B cell (primary cell): ENCODE data around the gene ZNF587B. TPM values are rescaled to one million over a fixed set of nuclear protein-coding genes. Genes with fewer than 3 reads are reported as not detected.
"Not testable (repeated sequence)": the region's sequence is repeated elsewhere in the genome, so short reads cannot be mapped to it uniquely, and the experiment has no call there.

Experiments used
- ATAC-seq: fragments of 200-7000 bp; cut with Tn5 transposase; one replicate; pipeline ENCODE4 v1.10.0; 2021; ENCODE audit warnings: low read depth, mild to moderate bottlenecking, moderate number of reproducible peaks, moderate library complexity
- CTCF ChIA-PET: fragments of 350-600 bp; sonication (Branson Sonifier 250); formaldehyde crosslinking; loops from one replicate; lab custom pipeline; 2021; ENCODE audit warnings: antibody characterized with exemption, inconsistent platforms; lab: Charles Lee
- POLR2A ChIA-PET: fragments of 350-600 bp; sonication (Branson Sonifier 250); formaldehyde crosslinking; loops from one replicate; lab custom pipeline; 2021; ENCODE audit warnings: antibody characterized with exemption; lab: Charles Lee
- DNase-seq: peaks from one replicate; pipeline ENCODE4 v3.0.0; 2013
- H2AFZ ChIP-seq: 2 replicates; pipeline ENCODE4 v1.6.1; 2012; ENCODE audit warnings: mild to moderate bottlenecking, low read depth, low read length; ENCODE audit not compliant: insufficient read depth, poor library complexity, severe bottlenecking
- H3K27ac ChIP-seq, 2 donors: 1 replicate in 1 of 2; 2 replicates in 1 of 2; pipeline ENCODE4 v1.5.1; 2012 to 2013; ENCODE audit warnings: low read length in 2 of 2, mild to moderate bottlenecking in 2 of 2, moderate library complexity in 1 of 2
- H3K27me3 ChIP-seq, 4 experiments: fragments of 200-600 bp in 1 of 4; sonication (generic) in 1 of 4; replicated peaks in 1 of 4; 1 replicate in 2 of 4; 2 replicates in 2 of 4; pipeline versions ENCODE4 v1.6.1 to v1.7.0; 2013 to 2016; ENCODE audit warnings: low read length in 3 of 4, mild to moderate bottlenecking in 2 of 4, mixed read lengths in 1 of 4, moderate library complexity in 1 of 4; ENCODE audit not compliant: insufficient read depth in 4 of 4, control insufficient read depth in 3 of 4; ENCODE audit errors: control extremely low read depth in 1 of 4
- H3K36me3 ChIP-seq, 2 experiments: replicated peaks in 1 of 2; 1 replicate in 1 of 2; 2 replicates in 1 of 2; pipeline versions ENCODE4 v1.6.1 to v1.7.1; 2013; ENCODE audit warnings: low read length in 1 of 2; ENCODE audit not compliant: insufficient read depth in 2 of 2, control insufficient read depth in 1 of 2; ENCODE audit errors: control extremely low read depth in 1 of 2, extremely low read depth in 1 of 2
- H3K4me1 ChIP-seq, 2 donors: fragments of 200-600 bp in 1 of 2; sonication (generic) in 1 of 2; 1 replicate in 1 of 2; 2 replicates in 1 of 2; pipeline versions ENCODE4 v1.5.1 to v1.6.1; 2013 to 2017; ENCODE audit warnings: low read length in 2 of 2; ENCODE audit not compliant: control insufficient read depth in 2 of 2, insufficient read depth in 2 of 2
- H3K4me2 ChIP-seq: replicated peaks from 2 replicates; pipeline ENCODE3; 2012; ENCODE audit warnings: mild to moderate bottlenecking, low read depth, low read length; ENCODE audit not compliant: poor library complexity, severe bottlenecking
- H3K4me3 ChIP-seq, 5 experiments: fragments of 200-600 bp in 1 of 5; sonication (generic) in 1 of 5; 1 replicate in 3 of 5; 2 replicates in 2 of 5; pipeline versions ENCODE4 v1.5.1 to v1.7.0; 2011 to 2016; ENCODE audit warnings: low read length in 4 of 5, mild to moderate bottlenecking in 4 of 5, low read depth in 2 of 5, control low read depth in 1 of 5, moderate library complexity in 1 of 5; ENCODE audit not compliant: insufficient read depth in 1 of 5; ENCODE audit errors: control extremely low read depth in 1 of 5, extremely low read depth in 1 of 5
- H3K79me2 ChIP-seq: fragments of 200-600 bp; sonication (generic); one replicate; pipeline ENCODE4 v1.6.0; 2016; ENCODE audit warnings: low read length; ENCODE audit not compliant: control insufficient read depth, insufficient read depth
- H3K9ac ChIP-seq: fragments of 200-600 bp; sonication (generic); 2 replicates; pipeline ENCODE4 v1.6.1; 2017; ENCODE audit warnings: mild to moderate bottlenecking, low read length, moderate library complexity
- H3K9me3 ChIP-seq, 3 donors: one replicate each; pipeline versions ENCODE4 v1.6.1 to v1.7.1; 2013; ENCODE audit warnings: low read length in 2 of 3; ENCODE audit not compliant: control insufficient read depth in 2 of 3, insufficient read depth in 1 of 3; ENCODE audit errors: control extremely low read depth in 1 of 3
- H4K20me1 ChIP-seq: 2 replicates; pipeline ENCODE4 v1.6.0; 2012; ENCODE audit warnings: mild to moderate bottlenecking, low read length; ENCODE audit not compliant: insufficient read depth, control insufficient read depth, poor library complexity, severe bottlenecking
- H3K27ac Mint-ChIP-seq: one replicate; pipeline ENCODE4 v1.8.0; 2021; ENCODE audit warnings: mixed read lengths
- H3K27me3 Mint-ChIP-seq: one replicate; pipeline ENCODE4 v1.8.0; 2021; ENCODE audit warnings: mixed read lengths
- H3K4me1 Mint-ChIP-seq: one replicate; pipeline ENCODE4 v1.8.0; 2021; ENCODE audit warnings: mixed read lengths
- H3K4me3 Mint-ChIP-seq: one replicate; pipeline ENCODE4 v1.8.0; 2021; ENCODE audit warnings: mixed read lengths
- H3K9me3 Mint-ChIP-seq: one replicate; pipeline ENCODE4 v1.8.0; 2022; ENCODE audit warnings: mixed read lengths; ENCODE audit not compliant: insufficient read depth
- EZH2 ChIP-seq: IDR thresholded peaks from 2 replicates; pipeline ENCODE4 v1.6.1; 2012; ENCODE audit warnings: borderline replicate concordance, low read depth, mild to moderate bottlenecking, moderate library complexity, low read length; ENCODE audit not compliant: insufficient read depth, poor library complexity, severe bottlenecking
- WGBS: methylation state at CpG from one replicate; pipeline ENCODE4 v1.1.5; 2013; ENCODE audit warnings: missing lambda C conversion rate; ENCODE audit not compliant: insufficient coverage; 5-methylcytosine and 5-hydroxymethylcytosine counted together
- intact Hi-C: fragments of 100-400 bp; cut with micrococcal nuclease; formaldehyde crosslinking; loops from one replicate; pipeline ENCODE4 v1.10.0; 2022
- polyA plus RNA-seq: library from polyadenylated mRNA; depleted of rRNA; stranded (reverse); fragments of >200 nt; gene quantifications from 2 replicates; pipeline ENCODE4 v1.2.3, GENCODE V29; 2012
- total RNA-seq, 2 donors: library from RNA; stranded (reverse); fragments of 120-200 nt in 1 of 2; gene quantifications; 1 replicate in 1 of 2; 2 replicates in 1 of 2; pipeline versions ENCODE4 v1.2.3 to v1.2.4, GENCODE V29; 2013 to 2022
- TF ChIP-seq, protein P1 (sequence below): fragments of 200-600 bp; IDR thresholded peaks from one replicate; pipeline ENCODE4 v1.8.0; 2022; ENCODE audit warnings: antibody characterized with exemption, mild to moderate bottlenecking

The ZNF587B gene
- total and polyA plus RNA-seq, 2 donors (not counting 1 experiment from before 2014, with no cell fraction given) = 9.9 to 29.1 TPM

DNA sequence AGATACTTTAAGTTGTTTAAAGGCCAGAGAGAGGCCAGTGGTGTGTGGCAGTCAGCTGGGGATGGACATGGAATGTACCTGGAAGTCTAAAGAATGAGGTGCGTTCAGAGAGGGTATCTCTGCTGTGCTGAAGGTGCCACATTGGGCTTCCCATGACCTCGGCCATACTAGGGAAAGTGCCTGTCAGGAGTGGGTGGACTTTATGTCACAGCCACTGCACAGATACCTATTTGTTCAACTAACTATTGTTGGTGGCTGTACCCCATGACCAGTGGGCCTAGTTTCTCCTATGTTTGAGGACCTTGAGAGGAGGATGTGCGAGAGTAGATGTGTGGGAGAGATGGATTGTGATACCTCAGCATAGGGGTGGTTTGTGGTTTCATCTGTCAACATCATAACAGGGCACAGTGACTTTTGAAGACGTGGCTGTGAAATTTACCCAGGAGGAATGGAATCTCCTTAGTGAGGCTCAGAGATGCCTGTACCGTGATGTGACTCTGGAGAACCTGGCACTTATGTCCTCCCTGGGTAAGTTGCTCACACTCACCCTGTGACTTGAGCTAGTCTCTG, 8.6 kb downstream of the ZNF587B start:
- DNase-seq, H3K27me3 Mint-ChIP-seq, ATAC-seq, H3K9ac ChIP-seq, H3K9me3 Mint-ChIP-seq, H2AFZ ChIP-seq, H3K27me3 ChIP-seq, H4K20me1 ChIP-seq, H3K4me3 ChIP-seq, H3K4me1 ChIP-seq, H3K4me3 Mint-ChIP-seq, POLR2A ChIA-PET, CTCF ChIA-PET, H3K9me3 ChIP-seq, H3K27ac ChIP-seq, H3K27ac Mint-ChIP-seq, H3K4me2 ChIP-seq, H3K4me1 Mint-ChIP-seq, intact Hi-C loops: not testable (repeated sequence)
- Histone ChIP-seq H3K79me2 (peaks cover 20% of the 10 kb centered on the region), H3K36me3 (peaks cover 9 to 25% of the 10 kb centered on the region in 2 experiments)
- 100% methylated on average over 1 of the region's 5 CpGs for WGBS

DNA sequence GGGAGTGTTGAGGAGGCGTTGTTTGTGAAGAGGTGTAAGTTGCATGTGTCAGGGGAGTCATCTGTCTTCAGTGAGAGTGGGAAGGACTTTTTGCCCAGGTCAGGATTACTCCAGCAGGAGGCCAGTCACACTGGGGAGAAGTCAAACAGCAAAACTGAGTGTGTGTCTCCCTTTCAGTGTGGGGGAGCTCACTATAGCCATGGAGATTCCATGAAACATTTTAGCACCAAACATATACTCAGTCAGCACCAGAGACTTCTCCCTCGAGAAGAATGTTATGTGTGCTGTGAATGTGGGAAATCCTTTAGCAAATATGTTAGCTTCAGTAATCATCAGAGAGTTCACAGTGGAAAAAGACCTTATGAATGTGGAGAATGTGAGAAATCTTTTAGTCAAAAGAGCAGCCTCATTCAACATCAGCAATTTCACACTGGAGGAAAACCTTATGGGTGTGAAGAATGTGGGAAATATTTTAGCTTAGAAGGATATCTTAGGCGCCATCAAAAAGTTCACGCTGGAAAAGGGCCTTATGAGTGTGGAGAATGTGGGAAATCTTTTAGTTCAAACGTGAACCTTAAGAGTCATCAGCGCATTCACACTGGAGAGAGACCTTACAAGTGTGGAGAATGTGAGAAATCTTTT, 11.1 kb downstream of the ZNF587B start:
- DNase-seq (no peak), ATAC-seq (no peak)
- no peak for TF ChIP-seq EZH2
- TF ChIP-seq, protein P1, sequence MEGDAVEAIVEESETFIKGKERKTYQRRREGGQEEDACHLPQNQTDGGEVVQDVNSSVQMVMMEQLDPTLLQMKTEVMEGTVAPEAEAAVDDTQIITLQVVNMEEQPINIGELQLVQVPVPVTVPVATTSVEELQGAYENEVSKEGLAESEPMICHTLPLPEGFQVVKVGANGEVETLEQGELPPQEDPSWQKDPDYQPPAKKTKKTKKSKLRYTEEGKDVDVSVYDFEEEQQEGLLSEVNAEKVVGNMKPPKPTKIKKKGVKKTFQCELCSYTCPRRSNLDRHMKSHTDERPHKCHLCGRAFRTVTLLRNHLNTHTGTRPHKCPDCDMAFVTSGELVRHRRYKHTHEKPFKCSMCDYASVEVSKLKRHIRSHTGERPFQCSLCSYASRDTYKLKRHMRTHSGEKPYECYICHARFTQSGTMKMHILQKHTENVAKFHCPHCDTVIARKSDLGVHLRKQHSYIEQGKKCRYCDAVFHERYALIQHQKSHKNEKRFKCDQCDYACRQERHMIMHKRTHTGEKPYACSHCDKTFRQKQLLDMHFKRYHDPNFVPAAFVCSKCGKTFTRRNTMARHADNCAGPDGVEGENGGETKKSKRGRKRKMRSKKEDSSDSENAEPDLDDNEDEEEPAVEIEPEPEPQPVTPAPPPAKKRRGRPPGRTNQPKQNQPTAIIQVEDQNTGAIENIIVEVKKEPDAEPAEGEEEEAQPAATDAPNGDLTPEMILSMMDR = no peak
- peaks cover 23% of the 10 kb centered on the region for H3K79me2 ChIP-seq
- H3K9ac ChIP-seq = no peak overlapping the region
- Mint-ChIP-seq H3K4me3 (no peak overlapping the region), H3K9me3 (no peaks in the 10 kb centered on the region), H3K4me1 (no peaks in the 10 kb centered on the region), H3K27ac (no peak overlapping the region), H3K27me3 (no peaks in the 10 kb centered on the region)
- ChIA-PET CTCF (no interaction called here), POLR2A (no interaction called here)
- H3K4me2 ChIP-seq = no peak overlapping the region
- no peak overlapping the region for H3K4me3 ChIP-seq
- no peaks in the 10 kb centered on the region for H3K27me3 ChIP-seq
- intact Hi-C loops = no loop called here
- no peak overlapping the region for H3K27ac ChIP-seq
- H3K9me3 ChIP-seq = no peaks in the 10 kb centered on the region
- 100% methylated on average over 4 of the region's 6 CpGs for WGBS
- no peaks in the 10 kb centered on the region for H4K20me1 ChIP-seq
- no peaks in the 10 kb centered on the region for H3K4me1 ChIP-seq
- H3K36me3 ChIP-seq = peaks cover 10 to 25% of the 10 kb centered on the region in 2 experiments
- no peak overlapping the region for H2AFZ ChIP-seq

DNA sequence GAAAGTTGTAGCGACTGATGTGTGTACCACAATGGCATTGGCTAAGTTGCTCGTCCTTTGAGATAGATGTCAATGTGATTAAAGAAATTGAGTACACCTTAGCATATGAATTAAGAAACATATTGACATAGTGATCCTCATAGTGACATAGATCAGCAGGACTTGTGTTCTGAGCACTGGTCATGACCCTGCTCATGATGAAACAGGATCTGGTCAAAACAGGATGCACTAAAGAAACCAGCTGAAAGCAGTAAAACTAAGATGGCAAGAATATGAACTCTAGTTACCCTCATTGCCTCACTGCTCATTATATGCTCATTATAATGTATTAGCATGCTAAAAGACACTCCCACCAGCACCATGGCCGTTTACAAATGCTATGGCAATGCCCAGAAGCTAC, 17.1 kb downstream of the ZNF587B start:
- H3K27ac ChIP-seq, H2AFZ ChIP-seq, H3K9me3 Mint-ChIP-seq, H3K4me3 Mint-ChIP-seq, H3K9me3 ChIP-seq, DNase-seq, H3K27me3 ChIP-seq, H3K4me3 ChIP-seq, CTCF ChIA-PET, POLR2A ChIA-PET, H3K27ac Mint-ChIP-seq, H3K27me3 Mint-ChIP-seq, ATAC-seq, H3K4me2 ChIP-seq, H3K9ac ChIP-seq, H4K20me1 ChIP-seq: not testable (repeated sequence)
- no CpG with 5 or more reads among the region's 3 CpGs for WGBS
- peaks cover 22% of the 10 kb centered on the region for H3K4me1 Mint-ChIP-seq
- Histone ChIP-seq H3K36me3 (peaks cover 3 to 11% of the 10 kb centered on the region in 2 experiments), H3K4me1 (peaks cover 7 to 16% of the 10 kb centered on the region in 2 donors), H3K79me2 (peaks cover 34% of the 10 kb centered on the region)
- intact Hi-C loops = loop anchor here (5.0 kb wide), 2 partner anchors 100 to 250 kb away; partner anchors contain the start of genes ZNF530 and ZNF776
